Effector CD4-positive, alpha-beta T cell (primary cell): Measurements from ENCODE around the gene AK2.

Source experiments
- DNase-seq: peaks from one replicate; pipeline ENCODE4 v3.0.0-alpha.2; 2020

Gene AK2

GRCh38 chr1:32969566-32969965 lies 67.1 kb downstream of the AK2 start:
- no peak for DNase-seq

GRCh38 chr1:32967888-32968568 lies 68.7 kb downstream of the AK2 start:
- DNase-seq = no peak

- DNase-seq = no peak
These were observed 69.8 kb downstream of the AK2 start for GRCh38 chr1:32966900-32967299.

GRCh38 chr1:32965251-32965747 lies 71.4 kb downstream of the AK2 start:
- DNase-seq = no peak

GRCh38 chr1:32964461-32965250 lies 72.0 kb downstream of the AK2 start, which contains the start of gene RNF19B:
Gene RNF19B (minus strand): TSS chr1:32964809. CDS start chr1:32964685, 124 bp downstream.
- peak; percentile 89 for DNase-seq

- DNase-seq = peak; percentile 54
These were observed 72.8 kb downstream of the AK2 start for GRCh38 chr1:32963746-32964460.

- no peak for DNase-seq
These were observed 74.3 kb downstream of the AK2 start for GRCh38 chr1:32962248-32962896.

- no peak for DNase-seq
These were observed 75.8 kb downstream of the AK2 start for GRCh38 chr1:32960819-32961355.

- DNase-seq = no peak
These were observed 76.3 kb downstream of the AK2 start for GRCh38 chr1:32960342-32960741.

GRCh38 chr1:32958827-32959226 lies 77.9 kb downstream of the AK2 start:
- no peak for DNase-seq
